HepG2 (cell line): ENCODE data around the gene PSMG4. TPM values are rescaled to one million over a fixed set of nuclear protein-coding genes. Genes with fewer than 3 reads are reported as not detected.

Source experiments
- DRAP1 ChIP-seq: IDR thresholded peaks from 2 replicates; pipeline ENCODE4 v1.6.1; 2016; ENCODE audit warnings: missing genetic modification reagents, missing compliant biosample characterization
- EZH2 ChIP-seq: conservative IDR thresholded peaks from 2 replicates; pipeline ENCODE4 v1.6.1; 2012; ENCODE audit warnings: mild to moderate bottlenecking, low read depth, low read length, moderate library complexity
- HES4 ChIP-seq: sonication (generic); formaldehyde crosslinking; IDR thresholded peaks from 2 replicates; pipeline ENCODE4 v1.9.0; 2021; ENCODE audit warnings: mild to moderate bottlenecking, missing genetic modification reagents, borderline replicate concordance
- HHEX ChIP-seq: IDR thresholded peaks from 2 replicates; pipeline ENCODE4 v1.6.1; 2016; ENCODE audit warnings: control low read depth
- HOXA3 ChIP-seq: sonication (generic); formaldehyde crosslinking; IDR thresholded peaks from 2 replicates; pipeline ENCODE4 v1.5.0; 2020; ENCODE audit warnings: missing genetic modification reagents
- IRX3 ChIP-seq: sonication (generic); formaldehyde crosslinking; IDR thresholded peaks from 2 replicates; pipeline ENCODE4 v1.8.1; 2023; ENCODE audit warnings: mild to moderate bottlenecking, low read depth, missing genetic modification reagents, borderline replicate concordance
- NBN ChIP-seq: fragments of 450-650 bp; conservative IDR thresholded peaks from 2 replicates; pipeline ENCODE4 v1.6.1; 2017
- NCOA5 ChIP-seq: sonication (generic); formaldehyde crosslinking; IDR thresholded peaks from 2 replicates; pipeline ENCODE4 v1.4.0; 2020; ENCODE audit warnings: missing genetic modification reagents
- PAXIP1 ChIP-seq: sonication (generic); formaldehyde crosslinking; conservative IDR thresholded peaks from 2 replicates; pipeline ENCODE4 v1.4.0; 2020; ENCODE audit warnings: mild to moderate bottlenecking, missing genetic modification reagents, moderate library complexity
- REXO4 ChIP-seq: sonication (generic); formaldehyde crosslinking; IDR thresholded peaks from 2 replicates; pipeline ENCODE4 v1.8.0; 2022; ENCODE audit warnings: missing genetic modification reagents, mild to moderate bottlenecking, borderline replicate concordance
- RNF219 ChIP-seq: sonication (generic); formaldehyde crosslinking; IDR thresholded peaks from 2 replicates; pipeline ENCODE4 v1.5.0; 2020; ENCODE audit warnings: mild to moderate bottlenecking, missing genetic modification reagents
- STAT5B ChIP-seq: sonication (generic); formaldehyde crosslinking; IDR thresholded peaks from 2 replicates; pipeline ENCODE4 v1.4.0; 2020; ENCODE audit warnings: missing genetic modification reagents
- TERF1 ChIP-seq: sonication (generic); formaldehyde crosslinking; IDR thresholded peaks from 2 replicates; pipeline ENCODE4 v1.8.0; 2022; ENCODE audit warnings: mild to moderate bottlenecking, missing genetic modification reagents, moderate library complexity
- TFE3 ChIP-seq: IDR thresholded peaks from 2 replicates; pipeline ENCODE4 v1.6.1; 2016
- ZKSCAN5 ChIP-seq: sonication (generic); formaldehyde crosslinking; IDR thresholded peaks from 2 replicates; pipeline ENCODE4 v1.5.1; 2020; ENCODE audit warnings: mild to moderate bottlenecking, missing genetic modification reagents
- ZNF367 ChIP-seq: sonication (generic); formaldehyde crosslinking; IDR thresholded peaks from 2 replicates; pipeline ENCODE4 v1.4.0; 2020; ENCODE audit warnings: missing genetic modification reagents, borderline replicate concordance
- ZNF607 ChIP-seq: sonication (generic); formaldehyde crosslinking; IDR thresholded peaks from 2 replicates; pipeline ENCODE4 v1.5.1; 2020; ENCODE audit warnings: missing genetic modification reagents, mild to moderate bottlenecking, borderline replicate concordance
- ZNF879 ChIP-seq: sonication (generic); formaldehyde crosslinking; IDR thresholded peaks from 2 replicates; pipeline ENCODE4 v1.8.1; 2023; ENCODE audit warnings: missing genetic modification reagents
- polyA plus RNA-seq, 8 experiments: library from polyadenylated mRNA; depleted of rRNA in 3 of 8; stranded (reverse) in 7 of 8; unstranded in 1 of 8; fragments of >200 nt; fragmentation: Illumina TruSeq in 4 of 8; extraction: Trizol in 4 of 8; gene quantifications; 2 replicates each; pipeline versions ENCODE4 v1.2.1 to v1.2.3, GENCODE V29; 2011 to 2016; ENCODE audit warnings: low read depth in 4 of 8, missing spikeins in 1 of 8, mixed read lengths in 1 of 8; ENCODE audit not compliant: insufficient read depth in 1 of 8
- total RNA-seq, 5 experiments: library from RNA; depleted of rRNA; stranded (reverse); fragments of >200 nt; fragmentation: Illumina TruSeq; extraction: Trizol; gene quantifications; 2 replicates each; pipeline ENCODE4 v1.2.3, GENCODE V29; 2016; ENCODE audit warnings: low read depth in 1 of 5

Gene PSMG4
- total and polyA plus RNA-seq, 2 of the 13 experiments (the other 11 are each of a cell fraction or from before 2014, with no cell fraction given) = 28.5 to 32.8 TPM

- TF ChIP-seq PAXIP1 (peak; percentile 73), HOXA3 (CRISPR knock-in tag) (peak; percentile 93), STAT5B (CRISPR knock-in tag) (no peak; the same call in 1 of the 2 replicates), REXO4 (CRISPR knock-in tag) (0 out of 2 replicates have a peak, but pooled peaks have one; percentile 70), ZNF607 (peak; percentile 96), EZH2 (no peak), HHEX (CRISPR knock-in tag) (no peak), NCOA5 (CRISPR knock-in tag) (no peak), DRAP1 (CRISPR knock-in tag) (peak; percentile 59; the same call in 1 of the 2 replicates), NBN (no peak), TFE3 (CRISPR knock-in tag) (peak; percentile 61), HES4 (CRISPR knock-in tag) (peak; percentile 93), ZNF367 (peak; percentile 49; the same call in 1 of the 2 replicates), ZKSCAN5 (CRISPR knock-in tag) (no peak), ZNF879 (CRISPR knock-in tag) (no peak), TERF1 (CRISPR knock-in tag) (0 out of 2 replicates have a peak, but pooled peaks have one; percentile 72), IRX3 (CRISPR knock-in tag) (peak; percentile 90; the same call in 1 of the 2 replicates), RNF219 (peak; percentile 52; the same call in 1 of the 2 replicates)
Measured at GRCh38 chr6:3258720-3259490, at the start of gene PSMG4 (continued).
